ENCODE measurements around the gene AIRE. TPM values are rescaled to one million over a fixed set of nuclear protein-coding genes. Genes with fewer than 3 reads are reported as not detected.

The AIRE gene
- total RNA-seq, 1 experiment from 2014 or later, result not detected

- Histone ChIP-seq H3K4me3 (ENCODE audit: low read depth, low read length, poor library complexity, severe bottlenecking) (no peak overlapping the region), H3K9me3 (ENCODE audit: low read depth, low read length, poor library complexity, severe bottlenecking) (no peaks in the 10 kb centered on the region), H3K36me3 (ENCODE audit: insufficient read depth, low read length, poor library complexity, severe bottlenecking) (no peaks in the 10 kb centered on the region), H3K4me1 (ENCODE audit: insufficient read depth, low read length, poor library complexity, severe bottlenecking) (no peaks in the 10 kb centered on the region), H3K27ac (ENCODE audit: low read depth, low read length, poor library complexity, severe bottlenecking) (no peak overlapping the region), H3K27me3 (replicated peaks; ENCODE audit: insufficient read depth, low read depth, low read length, poor library complexity) (peaks cover 17% of the 10 kb centered on the region)
- intact Hi-C loops (cut with micrococcal nuclease; ENCODE audit: unreplicated experiment), result no loop called here
- CTCF ChIA-PET, result no interaction called here
- no TSS peak for BruUV-seq (replicated peaks)
- no peak for DNase-seq (ENCODE audit: low spot score)
- POLR2A ChIA-PET (ENCODE audit: low non-redundant PET), result no interaction called here
- TF ChIP-seq CTCF (conservative IDR thresholded peaks at IDR 0.05; ENCODE audit: low read depth, low read length) (no peak), EZH2 (IDR thresholded peaks at IDR 0.05; ENCODE audit: borderline replicate concordance, low read depth, low read length, poor library complexity, severe bottlenecking) (no peak)
These were observed 59.8 kb downstream of the AIRE start for GRCh38 chr21:44345495-44345894.

GRCh38 chr21:44347911-44348451 is 62.3 kb downstream of the AIRE start:
- intact Hi-C loops (cut with micrococcal nuclease; ENCODE audit: unreplicated experiment), result no loop called here
- ChIA-PET POLR2A (ENCODE audit: low non-redundant PET) (no interaction called here), CTCF (no interaction called here)
- no peak overlapping the region for H3K4me3 ChIP-seq (ENCODE audit: low read depth, low read length, poor library complexity, severe bottlenecking)
- H3K4me1 ChIP-seq (ENCODE audit: insufficient read depth, low read length, poor library complexity, severe bottlenecking), result no peaks in the 10 kb centered on the region
- H3K27ac ChIP-seq (ENCODE audit: low read depth, low read length, poor library complexity, severe bottlenecking), result no peak overlapping the region
- no peak for TF ChIP-seq EZH2 (IDR thresholded peaks at IDR 0.05; ENCODE audit: borderline replicate concordance, low read depth, low read length, poor library complexity, severe bottlenecking)
- no peak for TF ChIP-seq CTCF (conservative IDR thresholded peaks at IDR 0.05; ENCODE audit: low read depth, low read length)
- H3K9me3 ChIP-seq (ENCODE audit: low read depth, low read length, poor library complexity, severe bottlenecking), result no peaks in the 10 kb centered on the region
- H3K36me3 ChIP-seq (ENCODE audit: insufficient read depth, low read length, poor library complexity, severe bottlenecking), result no peaks in the 10 kb centered on the region
- no peak for DNase-seq (ENCODE audit: low spot score)
- peaks cover 32% of the 10 kb centered on the region for H3K27me3 ChIP-seq (replicated peaks; ENCODE audit: insufficient read depth, low read depth, low read length, poor library complexity)
- no TSS peak for BruUV-seq (replicated peaks)

Other genes starting within 250 kb of the AIRE start
- gene PWP2, start 178.5 kb upstream of the AIRE start, total RNA-seq (2021), result 10.1 and 13.0 TPM in 2 replicates
- gene GATD3, start 152.2 kb upstream of the AIRE start, total RNA-seq (2021), result 13.1 and 16.3 TPM in 2 replicates
- gene ICOSLG, start 44.9 kb upstream of the AIRE start, total RNA-seq (2021), result 0.69 and 1.3 TPM in 2 replicates
- not detected in 2 replicates for gene DNMT3L, start 24.0 kb upstream of the AIRE start, total RNA-seq (2021)
- gene PFKL, start 14.2 kb downstream of the AIRE start, total RNA-seq (2021), result 112 and 122 TPM in 2 replicates
- 13.3 and 14.0 TPM in 2 replicates for gene CFAP410, start 53.5 kb downstream of the AIRE start, total RNA-seq (2021)
- 0.21 TPM in 1 of 2 replicates, not detected in the other for gene TRPM2, start 67.7 kb downstream of the AIRE start, total RNA-seq (2021)
- gene LRRC3, start 169.6 kb downstream of the AIRE start, total RNA-seq (2021), result 1.5 and 3.1 TPM in 2 replicates

Data from A673 (cell line).